Measurements from ENCODE around the gene ANKFY1.

GRCh38 chr17:4195306-4195705, 68.5 kb downstream of the ANKFY1 start:
- no peak for TF ChIP-seq MAX (IDR thresholded peaks at IDR 0.05; ENCODE audit: low read depth, low read length)
- TF ChIP-seq CTCF (IDR thresholded peaks at IDR 0.05; ENCODE audit: low read depth, low read length) = no peak
- no peak for TF ChIP-seq POLR2A (IDR thresholded peaks at IDR 0.05; ENCODE audit: extremely low read depth, insufficient read length)
- no peak for TF ChIP-seq MYC (IDR thresholded peaks at IDR 0.05; ENCODE audit: low read depth, low read length)

Data from NB4 (cell line).